HG02642 (cell line): ENCODE results near the gene AWAT2.
"Not testable (repeated sequence)": the region's sequence is repeated elsewhere in the genome, so short reads cannot be mapped to it uniquely, and the experiment has no call there.

Experiments
- ATAC-seq: cut with Tn5 transposase; IDR thresholded peaks from one replicate; pipeline ENCODE4 v1.9.1; 2021; ENCODE audit warnings: mild to moderate bottlenecking; ENCODE audit not compliant: unreplicated experiment, poor library complexity

The AWAT2 gene

DNA sequence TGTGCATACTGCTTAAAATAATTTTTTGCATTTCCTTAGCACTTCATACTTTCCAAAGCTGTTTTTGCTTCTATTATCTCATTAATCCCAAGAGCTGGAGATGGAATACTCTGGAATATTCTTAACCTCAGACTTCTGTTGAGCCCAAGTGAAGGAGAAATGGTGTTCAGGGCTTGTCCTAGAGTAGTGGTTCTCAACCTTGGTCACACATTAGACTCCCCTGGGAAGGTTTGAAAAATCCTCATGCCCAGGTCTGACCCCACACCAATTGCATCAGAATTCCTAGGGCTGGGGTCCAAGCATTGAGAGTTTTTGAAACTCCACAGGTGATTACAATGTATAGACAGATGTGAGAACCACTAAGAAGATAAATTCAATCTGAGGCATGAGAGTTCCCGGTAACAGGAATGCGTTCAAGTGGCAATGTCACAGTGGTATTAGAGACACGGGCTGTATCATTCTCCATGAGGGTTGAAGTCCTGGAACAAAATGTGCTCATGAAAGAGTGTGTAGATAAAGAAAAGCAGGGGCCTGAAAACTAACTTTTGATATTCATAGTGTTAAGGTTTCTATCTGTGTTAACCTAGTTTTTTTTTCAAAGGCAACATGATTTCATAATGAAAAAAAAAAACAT, 47.9 kb downstream of the AWAT2 start:
- ATAC-seq = no peak

- no peak for ATAC-seq
These were observed 48.5 kb downstream of the AWAT2 start for GRCh38 chrX:70001269-70001668.

GRCh38 chrX:69998299-69998698, 51.4 kb downstream of the AWAT2 start:
- not testable (repeated sequence) for ATAC-seq

GRCh38 chrX:69996113-69996468, 53.6 kb downstream of the AWAT2 start:
- ATAC-seq = no peak

DNA sequence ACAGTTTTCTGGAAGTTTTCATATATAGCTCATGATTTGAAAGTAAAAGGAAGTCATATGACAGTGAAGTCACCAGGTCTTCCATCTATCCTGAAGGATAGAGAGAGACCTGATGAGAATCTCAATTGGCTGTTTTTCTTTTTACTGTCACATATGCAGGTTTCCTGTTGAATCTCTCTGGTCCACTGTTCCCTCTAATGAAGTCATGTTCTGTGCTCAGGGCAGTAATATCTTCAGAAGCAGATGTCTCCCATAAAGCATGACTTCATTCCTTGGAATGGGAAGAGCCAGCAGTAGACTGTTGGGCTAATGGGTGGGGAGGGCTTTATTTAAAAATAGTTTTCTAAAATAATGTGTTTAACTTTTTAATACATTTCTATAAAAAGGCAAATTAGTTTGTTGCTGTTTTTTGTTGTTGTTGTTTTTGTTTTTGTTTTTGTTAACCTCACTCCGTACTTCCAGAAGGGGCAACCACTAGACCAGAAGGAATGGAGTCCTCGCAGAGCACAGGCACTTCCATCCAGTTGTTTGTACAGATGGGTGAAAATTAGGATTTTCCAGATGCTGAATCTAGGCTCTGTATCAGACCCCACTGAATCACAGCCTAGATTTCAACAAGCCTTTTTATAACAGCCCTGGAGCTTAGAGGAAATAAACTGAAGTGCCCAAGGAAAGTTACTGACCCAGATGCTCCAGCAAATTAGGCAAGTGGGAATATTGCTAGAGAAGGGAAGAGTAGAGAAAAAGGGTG, 54.2 kb downstream of the AWAT2 start:
- no peak for ATAC-seq

DNA sequence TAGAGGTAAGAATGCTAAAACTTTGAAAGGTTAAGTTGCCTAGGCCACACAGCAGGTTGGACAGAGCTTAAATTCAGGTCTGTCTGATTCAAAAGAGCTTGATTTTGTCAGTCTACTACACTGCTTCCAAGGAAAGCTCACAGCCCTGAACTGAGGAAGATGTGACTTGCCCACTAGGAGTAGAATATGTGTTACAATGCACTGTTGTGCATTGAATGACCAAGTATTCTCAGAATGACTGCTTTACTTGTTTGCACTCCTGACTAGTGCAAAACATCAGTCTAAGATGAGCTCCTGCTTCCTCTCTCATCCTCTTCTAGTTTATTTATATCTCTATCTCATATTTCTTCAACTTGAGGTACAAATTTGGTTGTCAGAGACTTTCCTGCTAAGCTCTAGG, 56.2 kb downstream of the AWAT2 start:
- ATAC-seq = no peak

DNA sequence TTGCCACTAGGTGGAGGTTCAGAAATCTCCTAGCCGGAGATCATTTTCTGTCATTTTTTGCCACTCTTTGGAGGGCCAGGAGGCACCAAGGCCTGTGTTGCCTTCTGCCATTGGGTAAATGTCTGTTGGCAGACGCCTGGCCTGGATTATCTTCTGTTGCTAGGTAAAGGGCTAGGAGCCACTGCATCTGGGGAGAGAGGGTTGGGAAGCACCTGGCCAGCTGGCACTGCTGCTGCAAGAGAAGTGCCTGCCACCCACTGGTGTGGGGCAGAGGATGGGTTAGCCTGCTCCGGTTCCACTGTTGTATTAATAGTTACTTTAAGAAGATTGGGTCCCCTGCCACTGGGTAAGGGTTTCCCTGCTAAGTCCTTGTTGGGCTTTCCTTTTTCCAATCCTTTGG, 58.1 kb downstream of the AWAT2 start:
- ATAC-seq = no peak
